Measurements from ENCODE around the gene EYS.

Gene EYS

DNA sequence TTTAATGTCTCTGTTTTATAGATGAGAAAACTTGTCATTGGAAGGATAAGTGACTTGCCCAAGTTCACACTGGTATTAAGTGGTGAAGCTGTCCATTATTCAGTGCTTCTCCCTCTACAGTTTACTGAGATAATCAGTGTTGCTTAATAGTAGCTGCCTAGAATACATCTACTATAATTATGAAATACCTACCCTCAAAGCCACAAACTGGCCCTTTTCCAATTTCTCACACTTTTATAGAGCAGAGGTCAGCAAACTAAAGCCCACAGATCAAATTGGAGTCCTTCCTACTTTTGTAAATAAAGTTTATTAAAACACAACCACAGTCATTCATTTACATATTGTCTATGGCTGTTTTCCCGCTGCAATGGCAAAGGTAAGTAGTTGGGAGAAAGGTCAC lies 73.5 kb downstream of the EYS start:
- H3K27ac ChIP-seq, result no peak overlapping the region
- TF ChIP-seq ZFX (IDR thresholded peaks at IDR 0.05), result no peak
- TF ChIP-seq, protein P1, sequence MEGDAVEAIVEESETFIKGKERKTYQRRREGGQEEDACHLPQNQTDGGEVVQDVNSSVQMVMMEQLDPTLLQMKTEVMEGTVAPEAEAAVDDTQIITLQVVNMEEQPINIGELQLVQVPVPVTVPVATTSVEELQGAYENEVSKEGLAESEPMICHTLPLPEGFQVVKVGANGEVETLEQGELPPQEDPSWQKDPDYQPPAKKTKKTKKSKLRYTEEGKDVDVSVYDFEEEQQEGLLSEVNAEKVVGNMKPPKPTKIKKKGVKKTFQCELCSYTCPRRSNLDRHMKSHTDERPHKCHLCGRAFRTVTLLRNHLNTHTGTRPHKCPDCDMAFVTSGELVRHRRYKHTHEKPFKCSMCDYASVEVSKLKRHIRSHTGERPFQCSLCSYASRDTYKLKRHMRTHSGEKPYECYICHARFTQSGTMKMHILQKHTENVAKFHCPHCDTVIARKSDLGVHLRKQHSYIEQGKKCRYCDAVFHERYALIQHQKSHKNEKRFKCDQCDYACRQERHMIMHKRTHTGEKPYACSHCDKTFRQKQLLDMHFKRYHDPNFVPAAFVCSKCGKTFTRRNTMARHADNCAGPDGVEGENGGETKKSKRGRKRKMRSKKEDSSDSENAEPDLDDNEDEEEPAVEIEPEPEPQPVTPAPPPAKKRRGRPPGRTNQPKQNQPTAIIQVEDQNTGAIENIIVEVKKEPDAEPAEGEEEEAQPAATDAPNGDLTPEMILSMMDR (conservative IDR thresholded peaks at IDR 0.05), result no peak

DNA sequence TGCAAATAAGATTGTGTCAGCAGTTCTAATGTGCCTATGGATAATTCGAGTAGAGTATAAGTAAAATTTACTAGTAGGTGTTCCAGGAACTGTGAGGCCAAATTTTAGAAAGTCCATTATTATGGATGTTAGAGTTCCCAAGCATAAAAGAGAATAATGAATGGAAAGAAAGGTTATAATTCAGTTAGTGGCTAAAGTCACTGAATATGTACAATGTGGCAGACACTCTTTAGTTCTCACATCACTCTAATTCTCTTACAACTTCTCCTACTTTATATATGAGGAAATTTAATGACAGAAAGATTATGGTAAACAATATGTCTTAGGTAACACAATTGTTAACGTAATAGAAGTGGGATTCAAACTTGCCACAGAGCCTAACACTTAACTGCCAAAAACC lies 75.3 kb downstream of the EYS start:
- H3K27ac ChIP-seq, result no peak overlapping the region
- no peak for TF ChIP-seq ZFX (IDR thresholded peaks at IDR 0.05)
- TF ChIP-seq, protein P1 (conservative IDR thresholded peaks at IDR 0.05), result no peak

DNA sequence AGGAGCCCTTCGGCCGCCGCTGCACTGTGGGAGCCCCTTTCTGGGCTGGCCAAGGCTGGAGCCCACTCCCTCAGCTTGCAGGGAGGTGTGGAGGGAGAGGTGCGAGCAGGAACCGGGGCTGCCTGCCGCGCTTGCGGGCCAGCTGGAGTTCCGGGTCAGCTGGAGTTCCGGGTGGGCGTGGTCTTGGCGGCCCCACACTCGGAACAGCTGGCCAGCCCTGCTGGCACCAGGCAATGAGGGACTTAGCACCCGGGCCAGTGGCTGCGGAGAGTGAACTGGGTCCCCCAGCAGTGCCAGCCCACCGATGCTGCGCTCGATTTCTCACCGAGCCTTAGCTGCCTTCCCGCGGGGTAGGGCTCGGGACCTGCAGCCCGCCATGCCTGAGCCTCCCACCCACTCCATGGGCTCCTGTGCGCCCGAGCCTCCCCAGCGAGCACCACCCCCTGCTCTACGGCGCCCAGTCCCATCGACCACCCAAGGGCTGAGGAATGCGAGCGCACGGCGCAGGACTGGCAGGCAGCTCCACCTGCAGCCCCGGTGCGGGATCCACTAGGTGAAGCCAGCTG lies 79.5 kb downstream of the EYS start:
- peak overlapping the region; percentile 65 for H3K27ac ChIP-seq

DNA sequence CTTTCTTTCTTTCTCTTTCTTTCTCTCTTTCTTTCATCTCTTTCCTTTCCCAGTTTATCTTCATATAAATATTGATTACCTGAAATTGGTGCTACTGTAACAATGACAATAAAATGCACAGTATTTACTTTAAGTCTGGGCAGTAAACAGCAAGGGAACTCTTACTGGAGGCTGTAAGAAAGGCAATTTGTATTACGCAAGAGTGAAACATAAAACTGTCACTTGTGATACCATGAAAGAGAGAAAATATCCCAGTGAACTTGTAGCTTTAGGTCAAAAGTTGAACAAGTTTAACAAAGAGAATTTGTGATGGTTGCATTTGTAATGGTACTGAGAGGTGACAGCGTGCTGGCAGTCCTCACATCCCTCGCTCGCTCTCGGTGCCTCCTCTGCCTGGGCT lies 80.0 kb downstream of the EYS start:
- TF ChIP-seq, protein P1 (conservative IDR thresholded peaks at IDR 0.05), result no peak
- TF ChIP-seq ZFX (IDR thresholded peaks at IDR 0.05), result no peak
- H3K27ac ChIP-seq, result peak overlapping the region; percentile 65

DNA sequence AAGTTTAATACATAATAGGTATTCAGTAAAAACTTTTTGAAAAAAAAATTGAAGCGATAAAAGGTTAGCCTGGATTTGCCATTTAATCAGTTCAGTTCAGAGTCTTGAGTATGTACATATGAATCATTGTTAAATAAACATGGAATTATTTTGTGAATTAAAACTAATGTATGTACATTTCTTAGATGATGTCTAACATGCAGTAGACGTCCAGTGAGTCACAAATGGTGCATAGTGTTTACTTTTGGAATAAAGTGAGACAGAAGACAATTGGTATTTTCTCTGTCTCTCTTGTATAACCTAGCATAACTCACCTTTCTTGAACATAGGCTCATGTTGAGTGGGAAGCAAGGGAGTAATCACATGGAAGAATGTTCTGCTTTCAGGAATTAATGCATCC lies 83.5 kb downstream of the EYS start:
- TF ChIP-seq ZFX (IDR thresholded peaks at IDR 0.05), result no peak
- TF ChIP-seq, protein P1 (conservative IDR thresholded peaks at IDR 0.05), result no peak
- H3K27ac ChIP-seq, result no peak overlapping the region

DNA sequence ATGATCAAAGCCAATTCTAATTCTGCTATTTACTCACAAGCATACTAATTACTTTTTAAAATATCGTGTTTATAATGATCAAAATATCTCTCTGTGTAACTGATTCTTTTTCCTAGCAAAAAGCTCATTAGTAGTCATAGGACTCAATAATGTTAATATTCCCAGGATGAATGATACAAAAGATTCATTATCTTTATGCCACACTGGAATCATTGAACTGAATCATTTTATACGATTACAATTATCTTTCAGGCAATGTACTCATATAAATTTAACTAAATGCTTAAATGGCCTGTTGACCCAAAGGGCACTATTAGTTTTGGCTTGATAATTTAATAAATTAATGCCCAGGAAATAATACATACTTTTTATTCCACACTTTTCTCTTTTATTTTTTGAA lies 96.3 kb downstream of the EYS start:
- H3K27ac ChIP-seq, result no peak overlapping the region
- no peak for TF ChIP-seq ZFX (IDR thresholded peaks at IDR 0.05)
- TF ChIP-seq, protein P1 (conservative IDR thresholded peaks at IDR 0.05), result no peak

DNA sequence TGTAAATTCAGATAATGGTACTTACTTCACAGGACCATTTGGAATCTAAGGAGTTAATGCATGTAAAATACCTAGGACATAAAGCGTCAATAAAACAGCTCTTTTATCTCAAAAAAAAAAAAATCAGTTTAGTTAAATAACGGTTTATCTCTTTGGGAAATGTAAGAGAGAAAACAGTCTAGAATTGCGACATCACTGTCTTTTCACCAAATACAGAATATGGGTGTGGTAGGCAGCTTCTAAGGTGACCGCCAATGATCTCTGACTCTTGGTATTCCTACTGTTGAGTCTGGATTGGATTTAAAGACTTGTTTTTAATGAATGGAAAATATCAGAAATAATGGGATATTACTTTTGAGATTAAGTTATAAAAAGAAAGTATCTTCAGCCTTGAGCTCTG lies 111.5 kb downstream of the EYS start:
- no peak overlapping the region for H3K27ac ChIP-seq

DNA sequence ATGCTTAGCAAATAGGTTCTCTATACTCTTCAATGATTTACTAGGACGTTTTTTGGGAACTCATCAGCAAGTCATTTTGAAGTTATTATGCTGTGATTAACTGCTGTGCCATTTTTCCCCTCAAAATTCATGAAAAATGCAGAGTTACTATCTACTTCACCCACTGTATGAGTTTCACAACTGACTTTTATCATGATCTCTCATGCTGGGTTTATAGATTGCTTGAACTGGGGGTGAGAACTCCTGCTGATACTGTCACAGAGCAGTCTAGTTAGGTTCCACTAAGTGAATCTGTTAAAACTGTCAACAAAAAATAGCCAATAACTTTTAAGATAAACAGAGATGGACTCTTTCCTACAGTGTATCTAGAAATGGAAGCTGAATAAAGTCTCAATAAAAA lies 136.7 kb downstream of the EYS start:
- TF ChIP-seq, protein P1 (conservative IDR thresholded peaks at IDR 0.05), result no peak
- no peak for TF ChIP-seq ZFX (IDR thresholded peaks at IDR 0.05)
- no peak overlapping the region for H3K27ac ChIP-seq

More for the DNA sequence above, 111.5 kb downstream of the EYS start:
- TF ChIP-seq, protein P1 (conservative IDR thresholded peaks at IDR 0.05), result no peak
- no peak for TF ChIP-seq ZFX (IDR thresholded peaks at IDR 0.05)

Measured in C4-2B (cell line).